GM15510 (cell line): Measurements from ENCODE around the gene CSF3.

Experiments used
- POLR2A ChIP-seq: IDR thresholded peaks from 3 replicates; pipeline ENCODE4 v1.6.1; 2011; ENCODE audit warnings: borderline replicate concordance; ENCODE audit not compliant: insufficient read length; ENCODE audit errors: extremely low read depth

CSF3 gene

DNA sequence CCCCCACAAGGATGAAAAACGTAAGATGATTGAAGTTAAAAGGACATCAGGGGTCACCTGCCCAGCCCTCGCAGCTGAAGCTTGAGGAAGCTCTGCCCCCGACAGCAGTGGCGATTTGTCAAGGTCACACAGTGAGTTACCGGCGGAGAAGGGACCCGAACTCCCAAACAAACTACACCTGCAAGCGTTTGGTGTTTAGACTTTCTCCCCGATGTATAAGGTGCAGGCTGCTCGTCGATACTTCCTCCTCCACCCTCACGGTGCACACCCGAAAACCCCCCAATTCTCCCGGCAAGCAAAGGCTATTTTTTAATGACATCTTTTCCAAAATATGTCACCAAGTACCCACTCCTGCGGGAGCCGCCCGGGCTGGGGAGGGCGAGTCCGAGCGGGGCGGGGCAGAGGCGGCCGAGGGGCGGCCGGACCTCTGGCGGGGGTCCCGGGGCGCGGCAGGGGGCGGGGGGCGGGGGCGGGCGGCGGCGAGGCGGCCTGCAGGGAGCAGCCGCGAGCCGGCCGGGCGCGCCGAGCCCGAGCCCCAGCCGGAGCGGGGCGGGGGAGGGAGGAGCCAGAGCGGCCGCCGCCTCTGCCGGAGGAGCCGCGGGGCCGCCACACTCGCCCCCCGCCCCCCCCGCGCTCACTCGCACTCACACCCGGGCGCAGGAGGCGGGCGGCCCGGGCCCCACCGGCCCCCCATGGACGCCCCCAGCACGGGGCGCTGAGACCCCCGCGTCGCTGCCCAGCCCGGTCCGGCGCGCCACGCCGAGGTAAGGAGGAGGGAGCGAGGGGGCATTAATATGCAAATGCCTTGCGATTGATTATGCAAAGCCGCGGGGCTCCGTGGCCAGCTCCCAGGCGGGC is 47.3 kb downstream of the CSF3 start, which contains the start of gene THRA:
TSS of gene THRA (plus strand) at position 637 of the 858 bp plus-strand sequence. CDS start 11,524 bp downstream, outside the sequence.
- TF ChIP-seq POLR2A, result no peak

DNA sequence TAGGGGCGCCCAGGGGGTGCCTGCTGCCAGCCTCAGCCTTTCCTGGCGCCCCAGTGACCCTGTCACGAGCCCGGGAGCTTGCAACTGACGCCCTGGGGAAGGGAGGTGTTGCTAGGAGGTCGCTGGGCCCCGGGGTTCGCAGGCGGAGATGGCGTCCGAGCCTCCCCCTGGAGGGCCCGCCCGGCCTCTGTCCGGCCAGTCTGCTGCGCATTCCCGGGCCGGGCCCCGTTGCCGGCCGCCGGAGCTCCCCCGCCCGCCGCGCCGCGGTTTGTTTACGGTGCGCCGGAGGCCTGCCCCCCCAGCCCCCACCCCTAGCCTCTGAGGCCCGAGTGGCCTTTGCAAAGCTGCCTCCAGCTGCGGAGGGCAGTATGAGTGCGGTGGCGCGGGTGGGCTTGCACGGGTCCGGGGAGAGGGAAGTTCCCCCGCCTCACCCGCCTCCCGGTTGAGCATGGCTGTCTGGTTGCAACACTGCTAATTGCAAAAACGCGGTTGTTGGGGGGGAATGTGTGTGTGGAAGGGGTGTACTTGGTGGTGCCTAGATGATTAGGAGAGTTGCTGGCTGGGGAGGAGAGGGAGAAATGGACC is 48.0 kb downstream of the CSF3 start:
- peak; percentile 26 for TF ChIP-seq POLR2A

DNA sequence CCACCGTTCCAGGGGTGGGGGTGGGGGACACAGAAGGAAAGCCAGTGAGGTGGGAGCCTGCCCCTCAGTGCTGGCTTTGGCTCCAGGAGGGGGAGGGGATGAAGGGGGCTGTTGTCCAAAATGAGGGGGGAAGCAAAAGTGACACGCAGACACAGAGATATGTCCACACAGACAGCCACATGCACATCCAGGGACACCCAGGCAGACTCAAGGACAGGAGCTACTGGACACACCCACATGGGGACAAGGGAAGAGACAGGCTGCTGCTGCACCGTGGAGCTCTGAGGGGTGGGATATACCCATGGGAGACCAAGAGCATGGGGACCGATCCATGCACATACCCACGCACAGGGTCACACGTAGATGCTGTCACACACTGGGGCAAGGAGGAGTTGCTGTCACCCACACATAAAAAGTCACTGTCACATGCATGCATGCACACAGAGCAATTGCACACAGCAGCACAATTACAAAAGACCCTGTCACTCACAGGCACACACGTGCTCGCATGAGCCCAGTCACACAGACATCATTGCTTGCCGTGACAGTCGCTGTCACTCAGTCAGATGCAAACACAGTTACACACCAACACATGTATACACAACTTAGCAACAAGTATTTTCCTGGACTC is 48.8 kb downstream of the CSF3 start:
- TF ChIP-seq POLR2A, result no peak

DNA sequence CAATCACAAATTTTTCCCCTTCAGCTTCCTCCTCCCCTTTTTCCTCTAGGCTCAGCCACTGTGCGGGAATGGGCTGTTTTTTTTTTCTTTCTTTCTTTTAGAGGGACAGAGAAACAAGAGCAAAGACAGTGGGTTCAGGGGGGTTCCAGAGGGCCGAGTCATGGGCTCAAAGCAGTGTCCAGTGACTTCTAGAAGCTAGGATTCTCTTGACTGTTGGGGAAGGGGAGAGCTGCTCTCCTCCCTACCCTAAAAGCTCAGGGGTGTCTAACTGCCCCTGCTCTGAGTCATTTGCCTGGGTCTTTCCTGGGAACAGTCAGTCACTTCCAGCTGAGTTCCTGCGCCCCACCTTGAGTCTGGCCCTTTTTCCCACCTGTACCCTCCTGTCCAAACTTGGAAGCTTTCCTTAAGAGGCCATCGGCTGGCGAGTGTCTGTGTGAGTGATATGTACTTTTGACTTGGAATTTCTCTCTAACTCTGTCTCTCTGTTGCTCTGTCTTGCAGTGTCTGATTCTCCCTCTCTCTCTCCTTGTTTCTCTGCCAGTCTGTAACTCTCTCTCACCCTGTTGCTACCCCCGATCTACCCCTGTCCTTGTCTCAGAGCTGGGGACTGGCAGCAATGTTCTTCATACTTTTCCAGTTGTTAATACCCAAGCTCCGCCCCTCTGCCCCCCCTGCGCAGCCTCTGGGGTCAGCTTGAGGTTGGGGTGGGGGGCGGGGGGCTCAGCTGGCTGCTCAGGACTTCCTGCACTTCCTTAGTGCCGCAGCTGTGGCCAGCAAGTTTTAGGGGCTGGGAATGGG is 49.9 kb downstream of the CSF3 start:
- no peak for TF ChIP-seq POLR2A

DNA sequence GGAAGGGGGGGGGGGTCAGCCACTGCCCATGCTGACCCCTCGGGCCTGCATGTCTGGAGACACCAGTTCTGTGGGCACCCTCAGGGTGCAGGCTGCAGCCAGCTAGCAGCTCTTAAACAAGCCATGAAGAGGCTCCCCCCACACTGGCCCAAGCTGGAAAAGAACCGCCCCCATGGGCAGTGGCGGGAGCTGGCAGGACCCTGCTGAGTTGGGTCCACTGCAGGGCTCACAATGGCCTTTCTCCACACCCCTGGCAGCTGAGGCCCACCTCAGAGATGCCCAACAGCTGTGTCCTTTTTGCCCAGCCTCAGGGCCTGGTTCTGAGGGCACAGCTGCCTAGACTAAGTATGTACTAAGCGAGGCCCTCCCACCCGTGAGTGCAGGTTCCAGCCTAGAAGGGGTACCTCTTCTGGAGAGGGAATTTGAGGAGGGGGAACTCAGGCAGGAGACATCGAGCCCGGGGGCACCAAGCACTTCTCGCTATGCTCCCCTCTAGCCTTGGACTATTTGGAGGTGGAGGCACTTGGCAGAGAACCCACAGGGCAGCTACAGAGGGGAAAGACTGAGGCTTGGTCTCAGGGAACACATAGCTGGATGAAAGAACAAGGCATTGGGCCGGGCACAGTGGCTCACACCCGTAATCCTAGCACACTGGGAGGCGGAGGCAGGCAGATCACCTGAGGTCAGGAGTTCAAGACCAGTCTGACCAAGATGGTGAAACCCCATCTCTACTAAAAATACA is 50.7 kb downstream of the CSF3 start:
- no peak for TF ChIP-seq POLR2A
